Body of pancreas (tissue), 4 donors: ENCODE data around the gene PAGR1. TPM values are rescaled to one million over a fixed set of nuclear protein-coding genes. Genes with fewer than 3 reads are reported as not detected.

ENCODE experiments used
- ATAC-seq: fragments of 150-250 bp; one replicate; pipeline ENCODE4 v1.9.1; 2016
- DNase-seq, 4 donors: peaks; one replicate each; pipeline ENCODE4 v3.0.0-alpha.2; 2019
- H3K27ac ChIP-seq, 4 donors: fragments of 200-600 bp; sonication (generic); 1 replicate in 3 of 4; 2 replicates in 1 of 4; pipeline versions ENCODE4 v1.5.1 to v1.6.1; 2016 to 2019; ENCODE audit warnings: mild to moderate bottlenecking in 1 of 4, mixed read lengths in 1 of 4, moderate library complexity in 1 of 4
- H3K27me3 ChIP-seq, 2 donors: fragments of 200-600 bp; sonication (generic); one replicate each; pipeline ENCODE4 v1.6.0; 2016; ENCODE audit warnings: mild to moderate bottlenecking in 1 of 2
- H3K36me3 ChIP-seq, 2 donors: fragments of 200-600 bp; sonication (generic); replicated peaks in 1 of 2; 2 replicates each; pipeline ENCODE4 v1.5.1; 2016; ENCODE audit warnings: low read depth in 2 of 2; ENCODE audit not compliant: insufficient read depth in 1 of 2
- H3K4me1 ChIP-seq: fragments of 200-600 bp; sonication (generic); one replicate; pipeline ENCODE4 v1.6.0; 2016
- H3K4me3 ChIP-seq, 2 donors: fragments of 200-600 bp; sonication (generic); 1 replicate in 1 of 2; 2 replicates in 1 of 2; pipeline ENCODE4 v1.5.1; 2016 to 2019
- H3K9me3 ChIP-seq, 3 donors: fragments of 200-600 bp; sonication (generic); 1 replicate in 2 of 3; 2 replicates in 1 of 3; pipeline ENCODE4 v1.5.1; 2016
- POLR2A ChIP-seq, 3 donors: fragments of 450-650 bp; IDR thresholded peaks; one replicate each; pipeline ENCODE4 v1.6.1; 2016; ENCODE audit warnings: antibody characterized with exemption in 3 of 3, mild to moderate bottlenecking in 2 of 3
- WGBS, 2 donors: methylation state at CpG; one replicate each; pipeline ENCODE4 v1.1.5; 2017; 5-methylcytosine and 5-hydroxymethylcytosine counted together
- intact Hi-C: fragments of 100-400 bp; cut with DNase I; formaldehyde crosslinking; loops from one replicate; pipeline ENCODE4 v1.15.1; 2023
- total RNA-seq, 2 donors: library from RNA; depleted of rRNA; stranded (reverse); fragments of >200 nt; gene quantifications; one replicate each; pipeline ENCODE4 v1.1.0, GENCODE V29; 2016
- TF ChIP-seq, protein P1 (sequence below), 7 experiments: fragments of 450-650 bp in 4 of 7; fragments of 200-600 bp in 3 of 7; sonication (generic) in 3 of 7; IDR thresholded peaks; one replicate each; pipeline ENCODE4 v1.5.1; 2016 to 2019; ENCODE audit warnings: antibody characterized with exemption in 7 of 7

PAGR1 gene
- total RNA-seq, 2 donors from 2014 or later: 27.5 to 63.9 TPM

DNA sequence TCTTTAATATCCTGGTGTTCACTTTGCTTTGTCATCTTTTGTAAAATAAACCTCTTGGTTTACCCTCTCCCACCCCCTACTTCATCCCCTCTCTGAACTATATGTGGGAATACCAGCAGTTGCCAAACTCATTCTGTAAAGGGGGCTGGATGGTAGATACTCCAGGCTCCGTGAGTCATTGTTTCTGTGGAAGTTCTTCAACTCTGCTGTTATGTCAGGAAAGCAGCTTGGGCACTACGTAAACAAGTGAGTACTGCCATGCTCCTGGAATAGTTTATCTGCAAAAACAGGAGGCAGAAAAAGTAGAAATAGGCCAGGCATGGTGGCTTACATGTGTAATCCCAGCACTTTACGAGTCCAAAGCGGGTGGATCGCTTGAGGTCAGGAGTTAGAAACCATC lies 21.9 kb downstream of the PAGR1 start:
- Histone ChIP-seq H3K27me3 (no peaks in the 10 kb centered on the region), H3K4me3 (no peak overlapping the region), H3K9me3 (no peaks in the 10 kb centered on the region), H3K4me1 (no peaks in the 10 kb centered on the region), H3K27ac (no peak overlapping the region), H3K36me3 (peaks cover 24 to 51% of the 10 kb centered on the region in 2 donors)
- DNase-seq (no peak), ATAC-seq (no peak)
- intact Hi-C loops: no loop called here
- WGBS, 2 donors: 96 to 98% methylated on average over 5 of the region's 5 CpGs
- TF ChIP-seq, protein P1, sequence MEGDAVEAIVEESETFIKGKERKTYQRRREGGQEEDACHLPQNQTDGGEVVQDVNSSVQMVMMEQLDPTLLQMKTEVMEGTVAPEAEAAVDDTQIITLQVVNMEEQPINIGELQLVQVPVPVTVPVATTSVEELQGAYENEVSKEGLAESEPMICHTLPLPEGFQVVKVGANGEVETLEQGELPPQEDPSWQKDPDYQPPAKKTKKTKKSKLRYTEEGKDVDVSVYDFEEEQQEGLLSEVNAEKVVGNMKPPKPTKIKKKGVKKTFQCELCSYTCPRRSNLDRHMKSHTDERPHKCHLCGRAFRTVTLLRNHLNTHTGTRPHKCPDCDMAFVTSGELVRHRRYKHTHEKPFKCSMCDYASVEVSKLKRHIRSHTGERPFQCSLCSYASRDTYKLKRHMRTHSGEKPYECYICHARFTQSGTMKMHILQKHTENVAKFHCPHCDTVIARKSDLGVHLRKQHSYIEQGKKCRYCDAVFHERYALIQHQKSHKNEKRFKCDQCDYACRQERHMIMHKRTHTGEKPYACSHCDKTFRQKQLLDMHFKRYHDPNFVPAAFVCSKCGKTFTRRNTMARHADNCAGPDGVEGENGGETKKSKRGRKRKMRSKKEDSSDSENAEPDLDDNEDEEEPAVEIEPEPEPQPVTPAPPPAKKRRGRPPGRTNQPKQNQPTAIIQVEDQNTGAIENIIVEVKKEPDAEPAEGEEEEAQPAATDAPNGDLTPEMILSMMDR (IDR thresholded peaks at IDR 0.05): no peak
- TF ChIP-seq POLR2A (IDR thresholded peaks at IDR 0.05): no peak

DNA sequence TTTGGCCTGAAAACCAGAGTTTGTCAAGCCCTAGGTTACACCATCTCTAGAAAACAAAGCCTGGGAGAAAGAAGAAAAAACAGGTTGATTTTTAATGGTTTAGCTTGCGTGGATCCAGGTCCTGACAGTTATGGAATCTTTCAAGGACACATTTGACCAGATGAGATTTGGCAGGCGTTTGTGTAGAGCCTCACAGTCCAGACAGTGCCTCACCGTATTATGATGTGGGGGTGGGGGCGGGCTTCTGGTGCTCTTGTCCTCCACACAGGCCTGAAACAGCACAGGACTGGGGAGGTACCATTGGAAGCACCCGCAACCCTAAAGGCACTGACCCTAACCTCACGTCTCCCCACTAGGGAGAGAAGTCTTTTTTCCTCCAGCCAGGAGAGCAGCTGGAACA lies 23.9 kb downstream of the PAGR1 start:
- Histone ChIP-seq H3K4me1 (no peaks in the 10 kb centered on the region), H3K27me3 (no peaks in the 10 kb centered on the region), H3K4me3 (no peak overlapping the region), H3K27ac (no peak overlapping the region), H3K36me3 (peaks cover 23 to 49% of the 10 kb centered on the region in 2 donors), H3K9me3 (no peaks in the 10 kb centered on the region)
- ATAC-seq: no peak
- intact Hi-C loops: no loop called here
- DNase-seq: no peak
- TF ChIP-seq, protein P1 (IDR thresholded peaks at IDR 0.05): no peak
- TF ChIP-seq POLR2A (IDR thresholded peaks at IDR 0.05): no peak
- 78 to 91% methylated on average over 3 to 6 of the region's 6 CpGs for WGBS, 2 donors

DNA sequence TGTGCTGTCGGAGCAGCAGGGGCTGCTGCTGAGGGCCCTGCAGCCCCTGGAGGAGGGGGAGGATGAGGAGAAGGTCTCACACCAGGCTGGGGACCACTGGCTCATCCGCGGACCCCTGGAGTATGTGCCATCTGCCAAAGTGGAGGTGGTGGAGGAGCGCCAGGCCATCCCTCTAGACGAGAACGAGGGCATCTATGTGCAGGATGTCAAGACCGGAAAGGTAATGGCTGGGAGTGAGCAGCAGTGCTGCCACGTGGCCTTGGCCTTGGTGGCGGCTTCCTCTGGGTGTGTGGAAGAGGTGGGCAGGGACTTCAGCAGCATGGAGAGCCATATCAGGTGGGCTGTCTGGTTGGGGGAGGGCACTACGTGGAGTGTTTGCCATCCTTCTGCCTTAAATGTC lies 24.3 kb downstream of the PAGR1 start:
- Histone ChIP-seq H3K4me1 (no peaks in the 10 kb centered on the region), H3K36me3 (peaks cover 20 to 48% of the 10 kb centered on the region in 2 donors), H3K9me3 (no peaks in the 10 kb centered on the region), H3K27me3 (no peaks in the 10 kb centered on the region), H3K27ac (no peak overlapping the region), H3K4me3 (no peak overlapping the region)
- ATAC-seq (no peak), DNase-seq (no peak)
- 71 to 84% methylated on average over 7 to 10 of the region's 10 CpGs for WGBS, 2 donors
- intact Hi-C loops: no loop called here
- no peak for TF ChIP-seq POLR2A (IDR thresholded peaks at IDR 0.05)
- TF ChIP-seq, protein P1 (IDR thresholded peaks at IDR 0.05): no peak

DNA sequence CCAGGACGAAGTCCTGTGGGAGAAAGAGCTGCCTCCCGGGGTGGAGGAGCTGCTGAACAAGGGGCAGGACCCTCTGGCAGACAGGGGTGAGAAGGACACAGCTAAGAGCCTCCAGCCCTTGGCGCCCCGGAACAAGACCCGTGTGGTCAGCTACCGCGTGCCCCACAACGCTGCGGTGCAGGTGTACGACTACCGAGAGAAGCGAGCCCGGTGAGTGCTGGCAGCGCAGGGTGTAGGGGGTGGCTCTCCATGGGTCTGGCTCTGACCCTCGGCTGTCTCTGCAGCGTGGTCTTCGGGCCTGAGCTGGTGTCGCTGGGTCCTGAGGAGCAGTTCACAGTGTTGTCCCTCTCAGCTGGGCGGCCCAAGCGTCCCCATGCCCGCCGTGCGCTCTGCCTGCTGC lies 25.7 kb downstream of the PAGR1 start:
- no peaks in the 10 kb centered on the region for H3K27me3 ChIP-seq
- no peak overlapping the region for H3K27ac ChIP-seq
- intact Hi-C loops: no loop called here
- TF ChIP-seq, protein P1 (IDR thresholded peaks at IDR 0.05): no peak
- TF ChIP-seq POLR2A (IDR thresholded peaks at IDR 0.05): no peak
- DNase-seq (no peak), ATAC-seq (no peak)
- peaks cover 22 to 52% of the 10 kb centered on the region in 2 donors for H3K36me3 ChIP-seq
- no peaks in the 10 kb centered on the region for H3K9me3 ChIP-seq
- no peaks in the 10 kb centered on the region for H3K4me1 ChIP-seq
- WGBS, 2 donors: 91 to 94% methylated on average over 20 to 23 of the region's 23 CpGs
- H3K4me3 ChIP-seq: no peak overlapping the region

DNA sequence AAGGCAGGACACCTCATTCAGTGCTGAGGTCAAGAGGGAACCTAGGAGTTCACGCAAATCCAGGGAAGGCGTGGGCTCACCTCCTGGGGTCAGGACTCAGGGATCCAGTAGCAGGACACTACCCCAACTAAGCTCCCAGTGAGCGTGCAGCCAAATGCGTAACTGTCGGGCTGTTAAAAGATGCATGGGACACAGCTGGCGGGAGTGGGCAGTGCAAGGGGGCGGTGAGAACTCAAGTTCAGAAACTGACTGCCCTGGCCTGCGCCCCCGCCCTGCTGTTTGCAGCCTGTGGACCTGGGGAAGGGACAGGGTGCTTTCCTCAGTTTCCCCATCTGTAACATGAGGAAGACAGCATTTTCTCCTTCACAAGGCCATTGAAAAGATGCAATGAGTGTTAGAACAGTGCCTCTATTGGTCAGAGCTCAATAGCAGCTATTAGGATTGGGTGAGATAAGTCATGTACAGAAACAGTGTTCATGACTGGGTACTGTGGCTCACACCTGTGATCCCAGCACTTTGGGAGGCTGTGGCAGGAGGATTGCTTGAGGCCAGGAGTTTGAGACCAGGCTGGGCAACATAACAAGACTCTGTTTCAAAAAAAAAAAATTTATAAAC lies 26.9 kb downstream of the PAGR1 start:
- no peaks in the 10 kb centered on the region for H3K9me3 ChIP-seq
- no peaks in the 10 kb centered on the region for H3K4me1 ChIP-seq
- TF ChIP-seq POLR2A (IDR thresholded peaks at IDR 0.05): no peak
- TF ChIP-seq, protein P1 (IDR thresholded peaks at IDR 0.05): no peak
- H3K4me3 ChIP-seq: no peak overlapping the region
- no peak overlapping the region for H3K27ac ChIP-seq
- H3K36me3 ChIP-seq: peaks cover 21 to 48% of the 10 kb centered on the region in 2 donors
- no peak for DNase-seq
- intact Hi-C loops: no loop called here
- WGBS, 2 donors: 95 to 98% methylated on average over 9 of the region's 9 CpGs
- no peaks in the 10 kb centered on the region for H3K27me3 ChIP-seq
- no peak for ATAC-seq
